IMR-90 (cell line): Measurements from ENCODE around the gene ZFYVE1.
A peak's percentile ranks its signal among the peaks of the same experiment; 100 is the strongest.

Source experiments
- CEBPB ChIP-seq: IDR thresholded peaks from 2 replicates; pipeline ENCODE4 v1.6.1; 2012; ENCODE audit warnings: low read depth, low read length, improper control_type of control experiment
- CHD1 ChIP-seq: IDR thresholded peaks from 2 replicates; pipeline ENCODE4 v1.6.1; 2012; ENCODE audit warnings: low read depth, low read length, improper control_type of control experiment
- MAZ ChIP-seq: IDR thresholded peaks from 2 replicates; pipeline ENCODE4 v1.6.1; 2012; ENCODE audit warnings: low read depth, mild to moderate bottlenecking, low read length, improper control_type of control experiment, moderate library complexity, borderline replicate concordance
- MXI1 ChIP-seq: IDR thresholded peaks from 2 replicates; pipeline ENCODE4 v1.6.1; 2012; ENCODE audit warnings: low read depth, mild to moderate bottlenecking, low read length, moderate library complexity, borderline replicate concordance
- NFE2L2 ChIP-seq: fragments of 150-350 bp; IDR thresholded peaks from 2 replicates; pipeline ENCODE4 v1.6.1; 2016; ENCODE audit warnings: low read depth, mild to moderate bottlenecking, low read length
- POLR2A ChIP-seq: IDR thresholded peaks from 2 replicates; pipeline ENCODE4 v1.6.1; 2012; ENCODE audit warnings: mild to moderate bottlenecking, low read depth, low read length
- SMC3 ChIP-seq: fragments of 150-350 bp; IDR thresholded peaks from 2 replicates; pipeline ENCODE4 v1.6.1; 2016; ENCODE audit warnings: low read depth, mild to moderate bottlenecking, antibody characterized with exemption, low read length, moderate library complexity
- TF ChIP-seq, protein P1 (sequence below): conservative IDR thresholded peaks from 2 replicates; pipeline ENCODE4 v1.5.1; 2012; ENCODE audit warnings: mild to moderate bottlenecking, low read depth, low read length, improper control_type of control experiment

DNA sequence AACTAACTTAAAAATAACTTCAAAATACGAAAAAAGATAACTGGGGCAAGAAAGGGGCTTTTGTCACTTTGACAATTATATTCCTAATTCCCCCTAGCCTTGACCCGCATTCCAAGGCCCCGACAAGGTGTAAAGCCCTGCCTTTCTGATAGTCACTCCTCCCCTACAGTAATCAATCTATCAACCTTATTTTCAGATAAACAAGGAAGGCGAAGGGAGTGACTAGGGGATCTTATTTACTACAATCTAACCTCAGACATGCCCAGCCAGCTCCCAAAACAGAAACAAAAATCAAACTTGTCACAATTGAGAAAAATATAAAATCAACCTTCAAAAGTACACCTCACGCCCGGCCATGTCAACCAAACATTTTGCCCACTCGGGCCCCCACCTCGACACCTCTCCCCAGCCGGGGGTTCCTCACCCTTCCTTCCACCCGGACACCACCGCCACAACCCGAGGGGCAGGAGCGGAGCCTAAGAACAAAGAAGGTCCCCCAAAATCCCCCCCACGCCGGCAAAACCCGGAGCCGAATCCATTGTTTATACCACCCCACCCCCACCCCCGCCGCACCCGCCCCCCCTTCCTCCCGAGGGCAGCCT, 562 bp downstream of the ZFYVE1 start:
- TF ChIP-seq, protein P1, sequence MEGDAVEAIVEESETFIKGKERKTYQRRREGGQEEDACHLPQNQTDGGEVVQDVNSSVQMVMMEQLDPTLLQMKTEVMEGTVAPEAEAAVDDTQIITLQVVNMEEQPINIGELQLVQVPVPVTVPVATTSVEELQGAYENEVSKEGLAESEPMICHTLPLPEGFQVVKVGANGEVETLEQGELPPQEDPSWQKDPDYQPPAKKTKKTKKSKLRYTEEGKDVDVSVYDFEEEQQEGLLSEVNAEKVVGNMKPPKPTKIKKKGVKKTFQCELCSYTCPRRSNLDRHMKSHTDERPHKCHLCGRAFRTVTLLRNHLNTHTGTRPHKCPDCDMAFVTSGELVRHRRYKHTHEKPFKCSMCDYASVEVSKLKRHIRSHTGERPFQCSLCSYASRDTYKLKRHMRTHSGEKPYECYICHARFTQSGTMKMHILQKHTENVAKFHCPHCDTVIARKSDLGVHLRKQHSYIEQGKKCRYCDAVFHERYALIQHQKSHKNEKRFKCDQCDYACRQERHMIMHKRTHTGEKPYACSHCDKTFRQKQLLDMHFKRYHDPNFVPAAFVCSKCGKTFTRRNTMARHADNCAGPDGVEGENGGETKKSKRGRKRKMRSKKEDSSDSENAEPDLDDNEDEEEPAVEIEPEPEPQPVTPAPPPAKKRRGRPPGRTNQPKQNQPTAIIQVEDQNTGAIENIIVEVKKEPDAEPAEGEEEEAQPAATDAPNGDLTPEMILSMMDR: no peak
- no peak for TF ChIP-seq POLR2A
- TF ChIP-seq MAZ: no peak
- no peak for TF ChIP-seq NFE2L2
- 0 out of 2 replicates have a peak, but pooled peaks have one; percentile 61 for TF ChIP-seq MXI1
- TF ChIP-seq CHD1: no peak
- TF ChIP-seq SMC3: no peak
- TF ChIP-seq CEBPB: no peak
